Tibial nerve (tissue), 4 donors: Measurements from ENCODE around the gene ZNF80. TPM values are rescaled to one million over a fixed set of nuclear protein-coding genes. Genes with fewer than 3 reads are reported as not detected.

Source experiments
- DNase-seq, 2 donors: peaks; one replicate each; pipeline ENCODE4 v3.0.0-alpha.2; 2019; ENCODE audit warnings: low spot score in 2 of 2
- H3K27ac ChIP-seq, 4 donors: fragments of 200-600 bp; sonication (generic) in 3 of 4; one replicate each; pipeline ENCODE4 v1.5.1; 2017 to 2019; ENCODE audit warnings: mild to moderate bottlenecking in 1 of 4
- H3K27me3 ChIP-seq, 2 donors: fragments of 200-600 bp; sonication (generic) in 1 of 2; one replicate each; pipeline versions ENCODE4 v1.5.1 to v1.6.0; 2017 to 2019
- H3K36me3 ChIP-seq, 3 donors: fragments of 200-600 bp; sonication (generic); one replicate each; pipeline ENCODE4 v1.5.1; 2018 to 2019
- H3K4me1 ChIP-seq, 4 donors: fragments of 200-600 bp; sonication (generic) in 3 of 4; one replicate each; pipeline ENCODE4 v1.5.1; 2017 to 2019
- H3K4me3 ChIP-seq, 4 donors: fragments of 200-600 bp; sonication (generic) in 3 of 4; one replicate each; pipeline ENCODE4 v1.5.1; 2017 to 2019; ENCODE audit warnings: mild to moderate bottlenecking in 1 of 4, moderate library complexity in 1 of 4
- H3K9me3 ChIP-seq, 4 donors: fragments of 200-600 bp; sonication (generic) in 3 of 4; one replicate each; pipeline ENCODE4 v1.5.1; 2017 to 2019
- EP300 ChIP-seq, 2 donors: sonication (generic); formaldehyde crosslinking; IDR thresholded peaks; one replicate each; pipeline ENCODE4 v1.6.1; 2017; ENCODE audit warnings: antibody characterized with exemption in 2 of 2, mild to moderate bottlenecking in 1 of 2
- POLR2A ChIP-seq, 2 donors: fragments of 450-650 bp; IDR thresholded peaks; one replicate each; pipeline ENCODE4 v1.6.1; 2017; ENCODE audit warnings: antibody characterized with exemption in 2 of 2, mild to moderate bottlenecking in 2 of 2, moderate library complexity in 2 of 2
- WGBS, 2 donors: methylation state at CpG; one replicate each; pipeline ENCODE4 v1.1.5; 2018; 5-methylcytosine and 5-hydroxymethylcytosine counted together
- total RNA-seq, 4 donors: library from RNA; depleted of rRNA; stranded (reverse); fragments of >200 nt; gene quantifications; one replicate each; pipeline ENCODE4 v1.1.0, GENCODE V29; 2016
- TF ChIP-seq, protein P1 (sequence below), 5 experiments: fragments of 200-600 bp in 3 of 5; fragments of 450-650 bp in 2 of 5; sonication (generic) in 3 of 5; IDR thresholded peaks; one replicate each; pipeline ENCODE4 v1.5.1; 2016 to 2019; ENCODE audit warnings: antibody characterized with exemption in 5 of 5, mild to moderate bottlenecking in 3 of 5, moderate library complexity in 2 of 5

ZNF80 gene
- total RNA-seq, 4 donors from 2014 or later, result 0.21 TPM; not detected in 3

DNA sequence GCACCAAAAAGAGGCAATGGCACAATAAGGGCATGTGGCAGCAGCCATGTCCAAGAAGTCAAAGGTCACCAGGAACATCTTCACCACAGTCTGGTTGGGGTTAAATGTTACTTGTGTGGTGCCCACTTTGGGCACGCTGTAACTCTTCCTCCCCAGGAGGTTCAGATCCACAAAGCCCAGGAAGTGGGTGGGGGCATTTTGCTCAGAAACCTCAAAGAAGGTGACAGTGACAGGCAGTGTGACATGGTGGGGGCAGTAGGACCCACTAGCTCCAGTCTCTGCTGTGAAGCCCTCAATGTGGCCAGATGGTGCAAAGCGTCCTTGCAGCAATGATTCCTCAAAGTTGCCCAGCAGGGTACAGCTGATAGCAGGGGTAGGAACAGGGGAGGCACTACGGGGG is 5.8 kb downstream of the ZNF80 start:
- 90 to 95% methylated on average over 3 of the region's 3 CpGs for WGBS, 2 donors
- Histone ChIP-seq H3K4me3 (no peak overlapping the region), H3K9me3 (no peaks in the 10 kb centered on the region), H3K27ac (no peak overlapping the region), H3K36me3 (no peaks in the 10 kb centered on the region), H3K4me1 (no peaks in the 10 kb centered on the region), H3K27me3 (no peaks in the 10 kb centered on the region)
- no peak for DNase-seq
- TF ChIP-seq EP300 (IDR thresholded peaks at IDR 0.05) (no peak), POLR2A (IDR thresholded peaks at IDR 0.05) (no peak)
- TF ChIP-seq, protein P1, sequence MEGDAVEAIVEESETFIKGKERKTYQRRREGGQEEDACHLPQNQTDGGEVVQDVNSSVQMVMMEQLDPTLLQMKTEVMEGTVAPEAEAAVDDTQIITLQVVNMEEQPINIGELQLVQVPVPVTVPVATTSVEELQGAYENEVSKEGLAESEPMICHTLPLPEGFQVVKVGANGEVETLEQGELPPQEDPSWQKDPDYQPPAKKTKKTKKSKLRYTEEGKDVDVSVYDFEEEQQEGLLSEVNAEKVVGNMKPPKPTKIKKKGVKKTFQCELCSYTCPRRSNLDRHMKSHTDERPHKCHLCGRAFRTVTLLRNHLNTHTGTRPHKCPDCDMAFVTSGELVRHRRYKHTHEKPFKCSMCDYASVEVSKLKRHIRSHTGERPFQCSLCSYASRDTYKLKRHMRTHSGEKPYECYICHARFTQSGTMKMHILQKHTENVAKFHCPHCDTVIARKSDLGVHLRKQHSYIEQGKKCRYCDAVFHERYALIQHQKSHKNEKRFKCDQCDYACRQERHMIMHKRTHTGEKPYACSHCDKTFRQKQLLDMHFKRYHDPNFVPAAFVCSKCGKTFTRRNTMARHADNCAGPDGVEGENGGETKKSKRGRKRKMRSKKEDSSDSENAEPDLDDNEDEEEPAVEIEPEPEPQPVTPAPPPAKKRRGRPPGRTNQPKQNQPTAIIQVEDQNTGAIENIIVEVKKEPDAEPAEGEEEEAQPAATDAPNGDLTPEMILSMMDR (IDR thresholded peaks at IDR 0.05), result no peak

DNA sequence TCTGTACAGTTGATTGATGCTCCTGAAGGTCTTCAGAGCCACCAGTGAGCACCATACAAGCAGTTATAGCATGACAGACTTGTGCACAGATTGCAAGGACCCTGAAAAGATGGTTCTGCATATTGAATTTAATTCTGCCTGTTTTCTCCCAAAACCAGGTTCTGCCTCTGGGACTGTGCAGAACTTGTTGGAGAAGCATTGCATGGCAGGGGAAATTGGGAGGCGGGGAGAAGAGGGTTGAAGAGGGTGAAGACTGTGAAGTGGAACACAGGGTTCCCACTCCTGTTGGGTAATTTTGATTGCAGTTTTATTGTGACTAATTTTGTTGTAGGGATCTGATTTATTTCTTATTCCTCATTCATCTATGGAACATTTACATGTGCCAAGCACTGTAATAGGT is 10.3 kb downstream of the ZNF80 start:
- no peak overlapping the region for H3K27ac ChIP-seq

DNA sequence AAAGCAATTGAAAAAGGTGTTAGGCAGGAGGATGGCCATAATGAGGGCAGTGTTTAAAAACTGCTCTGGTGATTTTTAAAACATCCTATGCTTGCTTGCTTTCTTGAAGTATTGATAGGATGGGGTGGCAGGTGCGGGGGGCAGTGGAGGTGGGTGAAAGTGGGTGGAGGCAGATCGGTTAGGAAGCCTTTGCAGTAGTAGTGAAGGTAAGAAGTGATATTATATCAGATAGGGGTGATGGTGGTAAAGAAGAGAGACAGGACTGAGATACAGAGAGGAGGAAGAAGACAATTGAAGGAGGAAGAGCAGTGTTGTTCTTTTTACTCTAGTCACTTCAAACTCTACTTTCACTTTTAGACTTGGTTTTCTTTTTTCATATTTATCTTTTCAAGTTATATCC is 11.1 kb downstream of the ZNF80 start:
- H3K27me3 ChIP-seq, result no peaks in the 10 kb centered on the region
- H3K36me3 ChIP-seq, result no peaks in the 10 kb centered on the region
- H3K4me1 ChIP-seq, result no peaks in the 10 kb centered on the region
- WGBS, 2 donors, result 84 to 89% methylated on average over 2 of the region's 2 CpGs
- H3K27ac ChIP-seq, result no peak overlapping the region
- TF ChIP-seq POLR2A (IDR thresholded peaks at IDR 0.05) (no peak), EP300 (IDR thresholded peaks at IDR 0.05) (no peak)
- TF ChIP-seq, protein P1 (IDR thresholded peaks at IDR 0.05), result no peak
- H3K9me3 ChIP-seq, result peaks cover 0 to 19% (median 0%) of the 10 kb centered on the region in 4 donors
- DNase-seq, result no peak
- no peak overlapping the region for H3K4me3 ChIP-seq

More for the DNA sequence above, 10.3 kb downstream of the ZNF80 start:
- DNase-seq, result no peak
- Histone ChIP-seq H3K27me3 (no peaks in the 10 kb centered on the region), H3K4me3 (no peak overlapping the region), H3K4me1 (no peaks in the 10 kb centered on the region), H3K9me3 (peaks cover 0 to 19% (median 0%) of the 10 kb centered on the region in 4 donors), H3K36me3 (no peaks in the 10 kb centered on the region)
- TF ChIP-seq, protein P1 (IDR thresholded peaks at IDR 0.05), result no peak
- no peak for TF ChIP-seq EP300 (IDR thresholded peaks at IDR 0.05)
- TF ChIP-seq POLR2A (IDR thresholded peaks at IDR 0.05), result no peak
- 90 to 100% methylated on average over 1 of the region's 1 CpG for WGBS, 2 donors

DNA sequence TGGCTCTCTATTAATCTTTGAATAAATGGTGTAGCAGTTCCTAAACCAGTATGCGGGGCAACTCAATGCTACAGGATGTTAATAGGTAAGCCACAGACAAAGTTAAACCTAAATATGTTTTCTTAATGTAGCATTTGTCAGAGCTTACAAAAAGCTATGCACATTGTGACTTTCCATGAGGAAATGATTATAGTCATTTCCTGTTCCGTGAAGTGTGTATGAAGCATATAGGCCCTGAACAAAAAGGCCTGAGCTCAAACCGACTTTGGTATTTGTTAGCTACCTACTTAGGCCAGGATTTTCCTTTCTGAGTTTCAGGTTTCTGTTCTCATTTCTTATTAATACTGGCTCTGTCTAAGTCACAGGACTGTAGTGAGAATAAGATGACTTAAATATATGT is 14.2 kb downstream of the ZNF80 start:
- peaks cover 0 to 19% (median 0%) of the 10 kb centered on the region in 4 donors for H3K9me3 ChIP-seq
- H3K27ac ChIP-seq, result peak overlapping the region in 1 of 4 donors; percentile 34
- no peak overlapping the region for H3K4me3 ChIP-seq
- H3K27me3 ChIP-seq, result no peaks in the 10 kb centered on the region
- no peaks in the 10 kb centered on the region for H3K36me3 ChIP-seq
- H3K4me1 ChIP-seq, result no peaks in the 10 kb centered on the region
- TF ChIP-seq POLR2A (IDR thresholded peaks at IDR 0.05) (no peak), EP300 (IDR thresholded peaks at IDR 0.05) (no peak)
- TF ChIP-seq, protein P1 (IDR thresholded peaks at IDR 0.05), result no peak
- WGBS, 2 donors, result 69 to 72% methylated on average over 3 of the region's 3 CpGs
- DNase-seq, result no peak

DNA sequence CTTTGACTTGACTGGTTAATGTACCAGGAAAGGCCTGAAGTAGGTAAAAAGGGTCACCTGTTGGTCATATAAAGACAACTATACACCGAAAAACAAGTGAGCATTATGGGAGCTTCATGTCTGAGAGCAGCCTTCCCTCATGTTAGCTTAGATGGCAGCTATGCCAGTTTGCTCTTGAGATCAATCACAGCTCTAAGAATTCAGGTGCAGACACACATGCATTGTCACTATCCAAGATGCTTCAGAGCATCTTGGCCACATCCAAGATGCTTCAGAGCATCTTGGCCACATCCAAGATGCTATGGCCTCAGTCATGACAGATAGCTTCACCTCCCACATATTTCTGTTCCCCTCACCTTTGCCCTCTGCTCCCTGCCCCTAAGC is 15.5 kb downstream of the ZNF80 start:
- no peaks in the 10 kb centered on the region for H3K27me3 ChIP-seq
- no peak for DNase-seq
- no peak for TF ChIP-seq EP300 (IDR thresholded peaks at IDR 0.05)
- TF ChIP-seq, protein P1 (IDR thresholded peaks at IDR 0.05), result no peak
- TF ChIP-seq POLR2A (IDR thresholded peaks at IDR 0.05), result no peak
- no peaks in the 10 kb centered on the region for H3K4me1 ChIP-seq
- WGBS, 2 donors, result 93 to 94% methylated on average over 1 of the region's 1 CpG
- no peaks in the 10 kb centered on the region for H3K36me3 ChIP-seq
- H3K27ac ChIP-seq, result peak overlapping the region in 1 of 4 donors; percentile 15
- H3K4me3 ChIP-seq, result no peak overlapping the region
- H3K9me3 ChIP-seq, result peaks cover 0 to 19% (median 0%) of the 10 kb centered on the region in 4 donors
